ENCODE results near the gene OR2J1.
"Not testable (repeated sequence)": the region's sequence is repeated elsewhere in the genome, so short reads cannot be mapped to it uniquely, and the experiment has no call there.

DNA sequence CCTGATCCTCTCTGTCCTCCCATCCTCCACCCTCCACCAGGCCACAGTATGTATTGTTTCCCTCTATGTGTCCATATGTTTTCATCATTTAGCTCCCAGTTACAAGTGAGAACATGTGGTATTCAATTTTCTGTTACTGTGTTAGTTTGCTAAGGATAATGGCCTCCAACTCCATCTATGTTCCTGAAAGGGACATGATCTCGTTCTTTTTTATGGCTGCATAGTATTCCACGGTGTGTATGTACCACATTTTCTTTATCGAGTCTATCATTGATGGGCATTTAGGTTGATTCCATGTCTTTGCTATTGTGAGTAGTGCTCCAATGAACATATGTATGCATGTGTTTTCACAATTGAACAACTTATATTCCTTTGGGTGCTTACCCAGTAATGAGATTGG lies 50.2 kb downstream of the OR2J1 start:
- TF ChIP-seq, protein P1, sequence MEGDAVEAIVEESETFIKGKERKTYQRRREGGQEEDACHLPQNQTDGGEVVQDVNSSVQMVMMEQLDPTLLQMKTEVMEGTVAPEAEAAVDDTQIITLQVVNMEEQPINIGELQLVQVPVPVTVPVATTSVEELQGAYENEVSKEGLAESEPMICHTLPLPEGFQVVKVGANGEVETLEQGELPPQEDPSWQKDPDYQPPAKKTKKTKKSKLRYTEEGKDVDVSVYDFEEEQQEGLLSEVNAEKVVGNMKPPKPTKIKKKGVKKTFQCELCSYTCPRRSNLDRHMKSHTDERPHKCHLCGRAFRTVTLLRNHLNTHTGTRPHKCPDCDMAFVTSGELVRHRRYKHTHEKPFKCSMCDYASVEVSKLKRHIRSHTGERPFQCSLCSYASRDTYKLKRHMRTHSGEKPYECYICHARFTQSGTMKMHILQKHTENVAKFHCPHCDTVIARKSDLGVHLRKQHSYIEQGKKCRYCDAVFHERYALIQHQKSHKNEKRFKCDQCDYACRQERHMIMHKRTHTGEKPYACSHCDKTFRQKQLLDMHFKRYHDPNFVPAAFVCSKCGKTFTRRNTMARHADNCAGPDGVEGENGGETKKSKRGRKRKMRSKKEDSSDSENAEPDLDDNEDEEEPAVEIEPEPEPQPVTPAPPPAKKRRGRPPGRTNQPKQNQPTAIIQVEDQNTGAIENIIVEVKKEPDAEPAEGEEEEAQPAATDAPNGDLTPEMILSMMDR (IDR thresholded peaks at IDR 0.05) = not testable (repeated sequence)
- not testable (repeated sequence) for TF ChIP-seq POLR2A (IDR thresholded peaks at IDR 0.05)
